Lung (tissue), 12 donors: ENCODE measurements around the gene CYB5A. TPM values are rescaled to one million over a fixed set of nuclear protein-coding genes. Genes with fewer than 3 reads are reported as not detected.

ENCODE experiments used
- ATAC-seq: fragments of 200-7000 bp; cut with Tn5 transposase; one replicate; pipeline ENCODE4 v1.9.1; 2020; ENCODE audit warnings: moderate number of reproducible peaks; ENCODE audit not compliant: insufficient read depth, low FRiP score
- DNase-seq, 3 donors: peaks; one replicate each; pipeline ENCODE4 v3.0.0-alpha.2; 2013 to 2017
- H3K27ac ChIP-seq, 2 donors: one replicate each; pipeline ENCODE4 v1.5.1; 2013; ENCODE audit warnings: mild to moderate bottlenecking in 2 of 2, moderate library complexity in 2 of 2, control low read depth in 1 of 2, inconsistent platforms in 1 of 2, low read depth in 1 of 2, low read length in 1 of 2
- H3K27me3 ChIP-seq, 3 donors: one replicate each; pipeline ENCODE4 v1.5.1; 2013; ENCODE audit warnings: low read length in 2 of 3; ENCODE audit not compliant: control insufficient read depth in 3 of 3, insufficient read depth in 3 of 3
- H3K36me3 ChIP-seq, 4 donors: one replicate each; pipeline ENCODE4 v1.5.1; 2013; ENCODE audit warnings: low read length in 4 of 4, mild to moderate bottlenecking in 1 of 4, moderate library complexity in 1 of 4; ENCODE audit not compliant: control insufficient read depth in 4 of 4, insufficient read depth in 4 of 4
- H3K4me1 ChIP-seq, 5 donors: one replicate each; pipeline ENCODE4 v1.5.1; 2013; ENCODE audit warnings: low read length in 5 of 5, mild to moderate bottlenecking in 2 of 5, moderate library complexity in 1 of 5; ENCODE audit not compliant: control insufficient read depth in 5 of 5, insufficient read depth in 5 of 5
- H3K4me3 ChIP-seq: one replicate; pipeline ENCODE4 v1.5.1; 2013; ENCODE audit warnings: mild to moderate bottlenecking, control low read depth, moderate library complexity
- H3K9ac ChIP-seq, 2 donors: one replicate each; pipeline ENCODE4 v1.5.1; 2013; ENCODE audit warnings: low read length in 2 of 2, control low read depth in 1 of 2; ENCODE audit not compliant: insufficient read depth in 1 of 2
- H3K9me3 ChIP-seq, 4 donors: one replicate each; pipeline ENCODE4 v1.5.1; 2013; ENCODE audit warnings: low read length in 3 of 4, mild to moderate bottlenecking in 1 of 4, moderate library complexity in 1 of 4; ENCODE audit not compliant: control insufficient read depth in 4 of 4, insufficient read depth in 3 of 4
- CTCF ChIP-seq: IDR thresholded peaks from 2 replicates; pipeline ENCODE4 v1.5.1; 2012; ENCODE audit warnings: mild to moderate bottlenecking; ENCODE audit errors: control extremely low read depth, extremely low read depth
- WGBS, 2 donors: extraction: QIAGEN DNeasy Blood & Tissue Kit; methylation state at CpG; one replicate each; pipeline ENCODE4 v1.1.7; 2013; 5-methylcytosine and 5-hydroxymethylcytosine counted together
- polyA plus RNA-seq, 2 donors: library from polyadenylated mRNA; stranded (reverse); fragments of 200-250 nt; gene quantifications; one replicate each; pipeline ENCODE4 v1.2.1, GENCODE V29; 2013
- total RNA-seq, 2 donors: library from RNA; depleted of rRNA in 1 of 2; stranded (reverse); fragments of >200 nt in 1 of 2; gene quantifications; one replicate each; pipeline ENCODE4 v1.2.1, GENCODE V29; 2014 to 2021
- donor health status: control.
- donor health status: control.
- donor health status: Bipolar disorder and iron deficiency.
- donor health status: healthy.
- donor health status: DM: yes; HTN: yes; CAD: no.

CYB5A gene
- total and polyA plus RNA-seq, 4 donors: 408 to 853 (median 522) TPM

GRCh38 chr18:74277296-74277695 is 14.5 kb downstream of the CYB5A start:
- 65 to 75% methylated on average over 2 of the region's 2 CpGs for WGBS, 2 donors
- Histone ChIP-seq H3K4me1 (peaks cover 18 to 34% (median 24%) of the 10 kb centered on the region in 5 donors), H3K27ac (no peak overlapping the region), H3K27me3 (no peaks in the 10 kb centered on the region), H3K9ac (no peak overlapping the region), H3K9me3 (no peaks in the 10 kb centered on the region), H3K4me3 (no peak overlapping the region), H3K36me3 (peaks cover 0 to 4% (median 2%) of the 10 kb centered on the region in 4 donors)
- no peak for DNase-seq
- no peak for ATAC-seq
- no peak for TF ChIP-seq CTCF

- Histone ChIP-seq H3K27me3 (no peaks in the 10 kb centered on the region), H3K27ac (peak overlapping the region in 1 of 2 donors; percentile 44), H3K9ac (no peak overlapping the region), H3K4me1 (peaks cover 11 to 28% (median 19%) of the 10 kb centered on the region in 5 donors), H3K4me3 (no peak overlapping the region), H3K36me3 (peaks cover 0 to 4% (median 2%) of the 10 kb centered on the region in 4 donors), H3K9me3 (no peaks in the 10 kb centered on the region)
- DNase-seq (no peak), ATAC-seq (no peak)
- TF ChIP-seq CTCF: no peak
- WGBS, 2 donors: 56 to 76% methylated on average over 10 of the region's 10 CpGs
Measured at GRCh38 chr18:74276609-74277008, 15.2 kb downstream of the CYB5A start.

- H3K27me3 ChIP-seq: no peaks in the 10 kb centered on the region
- no peaks in the 10 kb centered on the region for H3K9me3 ChIP-seq
- peak overlapping the region in 1 of 2 donors; percentile 36 for H3K27ac ChIP-seq
- ATAC-seq (no peak), DNase-seq (no peak)
- H3K9ac ChIP-seq: no peak overlapping the region
- peaks cover 7 to 20% (median 18%) of the 10 kb centered on the region in 5 donors for H3K4me1 ChIP-seq
- peaks cover 0 to 4% (median 2%) of the 10 kb centered on the region in 4 donors for H3K36me3 ChIP-seq
- no peak for TF ChIP-seq CTCF
- 88 to 97% methylated on average over 11 of the region's 11 CpGs for WGBS, 2 donors
- H3K4me3 ChIP-seq: no peak overlapping the region
Measured at GRCh38 chr18:74275736-74276135, 16.0 kb downstream of the CYB5A start.

- H3K4me3 ChIP-seq: no peak overlapping the region
- no peak overlapping the region for H3K9ac ChIP-seq
- DNase-seq (peak in 1 of 3 donors; percentile 46), ATAC-seq (no peak)
- peaks cover 0 to 4% (median 2%) of the 10 kb centered on the region in 4 donors for H3K36me3 ChIP-seq
- peak overlapping the region in 1 of 2 donors; percentile 48 for H3K27ac ChIP-seq
- H3K4me1 ChIP-seq: peaks cover 7 to 22% (median 18%) of the 10 kb centered on the region in 5 donors
- 49 to 51% methylated on average over 4 of the region's 4 CpGs for WGBS, 2 donors
- no peaks in the 10 kb centered on the region for H3K9me3 ChIP-seq
- H3K27me3 ChIP-seq: no peaks in the 10 kb centered on the region
- TF ChIP-seq CTCF: no peak
Measured at GRCh38 chr18:74274700-74275099, 17.1 kb downstream of the CYB5A start.
